HG03354 (cell line): ENCODE measurements around the gene DAPK1.

Experiments used
- ATAC-seq: cut with Tn5 transposase; IDR thresholded peaks from one replicate; pipeline ENCODE4 v1.9.1; 2021; ENCODE audit warnings: mild to moderate bottlenecking; ENCODE audit not compliant: unreplicated experiment, poor library complexity, severe bottlenecking

Gene DAPK1

DNA sequence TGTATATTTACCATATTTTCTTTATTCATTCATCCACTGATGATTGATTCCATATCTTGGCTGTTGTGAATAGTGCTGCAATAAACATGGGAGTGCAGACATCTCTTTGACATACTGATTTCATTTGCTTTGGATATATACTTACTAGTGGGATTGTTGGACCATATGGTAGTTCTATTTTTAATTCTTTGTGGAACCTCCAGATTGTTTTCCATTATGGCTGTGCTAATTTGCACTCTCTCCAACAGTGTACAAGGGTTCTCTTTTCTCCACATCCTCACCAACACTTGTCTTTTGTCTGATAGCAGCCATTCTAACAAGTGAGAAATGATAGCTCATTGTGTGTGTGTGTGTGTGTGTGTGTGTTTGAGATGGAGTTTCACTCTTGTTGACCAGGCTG, 86.7 kb downstream of the DAPK1 start:
- ATAC-seq: no peak

DNA sequence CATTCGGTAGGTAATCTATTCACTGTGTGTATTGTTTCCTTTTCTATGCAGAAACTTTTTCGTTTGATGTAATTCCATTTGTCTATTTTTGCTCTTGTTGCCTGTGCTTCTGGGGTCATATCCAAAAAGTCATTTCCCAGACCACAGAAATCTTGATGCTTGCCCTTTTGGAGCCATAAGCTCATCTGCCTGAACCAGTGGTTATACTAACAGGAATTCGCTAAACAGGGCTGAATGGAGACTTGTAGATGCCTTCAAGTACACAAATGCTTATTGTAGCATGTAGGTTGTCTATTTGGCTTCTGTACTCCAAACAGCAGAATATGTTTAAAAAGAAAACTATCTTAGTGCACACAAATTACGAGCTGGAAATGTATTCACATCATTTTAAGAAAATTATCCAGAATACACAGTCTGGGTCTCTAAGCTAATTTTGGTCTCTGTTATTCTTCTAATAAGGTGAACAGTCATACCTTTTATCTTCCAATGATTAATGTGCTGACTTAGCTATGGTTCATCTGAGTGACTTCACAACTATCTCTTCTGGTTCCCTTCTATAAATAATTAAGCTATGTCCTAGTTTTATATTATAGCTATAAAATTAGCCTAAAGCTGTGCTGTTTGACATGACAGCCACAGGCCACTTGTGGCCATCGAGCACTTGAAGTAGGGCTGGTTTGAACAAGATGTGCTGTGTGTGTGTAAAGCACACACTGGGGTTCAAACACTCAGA, 87.6 kb downstream of the DAPK1 start:
- no peak for ATAC-seq

DNA sequence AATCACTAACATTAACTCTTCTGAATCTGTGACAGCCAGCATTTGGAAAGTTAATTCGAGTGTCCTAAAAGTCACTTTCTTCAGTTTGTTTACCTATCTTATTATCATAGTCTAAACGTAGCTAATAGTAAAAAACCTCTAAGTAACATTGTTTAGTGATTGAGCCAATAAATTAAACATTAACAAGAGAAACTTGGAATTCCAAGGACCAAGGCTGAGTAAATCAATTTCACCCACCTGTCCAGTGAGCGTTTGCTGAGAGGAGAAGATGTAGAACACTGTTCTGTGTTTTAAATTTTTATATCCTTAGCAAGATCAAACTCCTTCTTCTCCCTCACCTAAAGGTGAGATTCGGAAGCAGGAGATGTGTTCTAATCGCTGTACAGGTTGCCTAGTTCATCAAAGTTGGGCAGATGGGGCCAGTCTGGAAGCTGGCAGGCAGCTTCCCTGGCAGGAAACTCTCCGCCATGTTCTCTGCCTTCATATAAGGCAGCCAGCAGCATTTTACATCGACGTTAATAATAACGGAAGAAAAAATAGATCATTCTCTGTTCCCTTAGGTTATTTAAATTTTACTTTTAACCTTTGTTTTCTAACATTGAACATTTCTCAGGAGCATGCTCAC, 89.2 kb downstream of the DAPK1 start:
- no peak for ATAC-seq

DNA sequence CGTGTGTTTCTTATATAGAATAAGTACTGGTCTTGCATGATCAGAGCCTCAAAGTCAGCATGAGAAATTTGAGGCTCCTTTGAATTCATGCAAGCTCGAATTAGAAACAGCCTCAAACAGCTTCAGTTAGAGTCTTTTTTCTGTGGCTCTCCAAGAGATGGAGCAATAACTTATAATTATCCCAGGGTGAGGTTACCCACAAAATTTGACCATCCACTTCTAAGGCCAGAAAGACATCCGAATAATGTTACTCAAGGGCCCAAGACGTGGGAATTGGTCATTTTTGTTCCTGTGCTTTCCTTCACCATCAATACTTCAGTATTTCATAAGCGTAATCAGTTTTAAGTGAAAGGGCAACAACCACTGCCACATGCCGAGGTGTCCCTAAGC, 89.7 kb downstream of the DAPK1 start:
- no peak for ATAC-seq

DNA sequence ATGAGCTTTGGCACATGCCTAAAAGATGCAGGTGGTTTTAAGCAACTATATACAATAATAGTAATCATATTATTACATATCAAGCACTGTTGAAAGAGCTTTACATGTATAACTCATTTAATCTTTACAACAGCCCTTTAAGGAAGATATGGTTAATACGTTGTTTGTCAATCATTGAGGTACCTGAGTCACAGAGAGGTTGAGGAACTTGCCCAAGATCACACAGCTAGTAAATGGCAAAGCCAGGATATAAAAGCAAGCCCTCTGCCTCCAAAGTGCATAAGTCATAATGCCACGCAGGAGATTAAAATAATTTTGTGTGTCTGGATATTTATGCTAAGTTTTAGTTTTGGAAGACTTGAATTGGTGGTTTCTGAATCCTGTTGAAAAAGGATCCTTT, 90.2 kb downstream of the DAPK1 start:
- no peak for ATAC-seq

DNA sequence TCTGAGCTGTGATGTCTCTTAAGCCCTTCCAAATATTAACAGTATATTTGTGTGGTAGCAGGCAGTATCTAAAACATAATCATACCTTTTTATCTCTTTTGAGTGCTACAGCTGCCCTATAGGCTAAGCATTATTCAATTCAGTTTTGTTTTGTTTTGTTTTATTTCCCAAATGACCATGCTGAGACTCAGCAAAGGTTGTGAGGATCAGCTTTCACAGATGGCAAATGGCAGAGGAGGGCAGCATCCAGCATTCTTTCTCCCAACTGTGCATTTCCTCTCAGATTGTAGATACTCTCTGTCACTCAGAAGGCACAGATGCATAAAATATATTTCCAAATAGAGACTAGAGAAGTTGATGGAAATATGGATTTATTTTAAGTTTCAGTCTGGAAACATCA, 90.7 kb downstream of the DAPK1 start:
- no peak for ATAC-seq

DNA sequence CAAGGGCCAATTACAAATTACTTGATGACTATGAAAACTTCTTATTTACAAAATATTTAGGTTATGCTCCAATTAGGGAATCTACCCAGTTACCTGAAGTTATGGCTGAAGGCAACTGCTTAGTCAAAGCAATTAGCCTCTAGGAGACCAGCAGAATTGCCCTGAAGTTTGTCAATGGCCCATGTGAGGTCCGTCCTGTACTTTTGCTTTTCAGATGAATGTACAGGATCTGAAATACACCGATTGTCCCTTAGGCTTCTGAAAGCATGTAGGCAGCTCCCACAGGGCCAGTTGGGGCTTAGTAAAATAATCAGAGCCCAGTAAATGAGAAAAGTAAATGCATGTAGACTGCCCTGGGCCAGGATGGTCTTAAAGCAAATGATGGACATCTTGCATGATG, 93.3 kb downstream of the DAPK1 start:
- ATAC-seq: no peak

DNA sequence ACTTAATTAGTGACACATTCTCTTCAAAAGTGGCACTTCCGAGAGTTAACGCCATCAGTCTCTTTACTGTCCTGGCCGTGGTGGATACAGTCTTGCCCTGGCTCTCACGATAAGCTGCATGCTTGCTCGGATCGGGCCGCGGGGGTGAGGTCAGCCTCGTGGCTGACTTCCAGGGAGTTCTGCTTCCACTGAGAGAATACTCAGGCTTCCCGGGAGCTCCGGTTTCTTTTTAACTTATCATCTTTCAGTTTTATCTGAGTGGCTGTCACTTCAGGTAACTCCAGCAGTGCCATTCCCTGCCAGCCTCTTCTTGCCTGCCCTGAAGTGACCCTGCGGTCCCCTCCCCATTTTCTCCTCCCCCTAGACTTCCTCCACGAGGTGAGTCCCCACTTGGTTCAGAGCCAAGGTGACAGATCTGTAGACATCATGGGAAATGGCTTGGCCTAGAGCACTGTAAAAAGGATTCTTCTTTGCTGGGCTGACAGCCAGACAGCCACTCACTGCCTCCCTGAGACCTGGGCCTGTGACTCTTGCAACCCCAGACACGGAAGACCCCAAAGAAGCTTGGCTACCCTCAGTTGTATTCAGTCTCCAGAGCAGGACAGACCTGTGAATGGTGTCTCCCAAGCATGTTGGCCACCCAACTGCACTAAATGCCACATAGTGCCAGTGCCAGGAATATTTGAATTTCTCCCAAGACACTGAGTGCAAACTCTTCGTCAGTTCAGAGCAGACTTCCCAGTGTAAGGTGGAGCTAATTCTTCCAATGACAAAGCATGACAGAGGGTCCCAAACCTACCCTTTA, 95.1 kb downstream of the DAPK1 start:
- no peak for ATAC-seq

DNA sequence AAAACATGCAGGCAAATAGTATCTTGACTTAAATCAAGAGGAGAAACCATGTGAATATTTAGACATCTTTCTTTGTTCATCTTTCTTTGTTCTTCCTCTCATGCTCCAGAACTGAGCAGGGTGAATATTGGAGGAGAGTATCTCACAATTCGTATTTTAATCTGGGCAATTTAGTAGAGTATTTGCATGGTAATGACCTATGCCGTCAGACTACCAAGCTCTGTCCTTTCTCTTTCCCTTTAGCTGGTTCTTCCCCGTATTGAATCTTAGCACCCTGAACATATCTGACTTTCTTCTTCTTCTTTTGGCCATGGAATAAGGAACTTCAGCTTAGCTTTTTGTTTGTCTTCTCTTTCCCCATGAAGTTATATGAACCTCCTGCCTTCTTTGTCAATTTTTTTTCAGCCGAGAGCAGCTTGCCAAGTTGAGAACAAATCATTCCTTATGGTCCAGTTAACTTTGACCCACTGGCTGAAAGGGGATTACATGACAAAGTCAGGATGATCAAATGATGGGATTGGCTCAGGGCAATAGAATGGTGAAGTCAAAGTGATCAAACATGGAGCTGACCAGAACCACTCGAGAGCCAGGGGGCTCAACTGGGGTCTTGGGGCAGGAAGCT, 95.8 kb downstream of the DAPK1 start:
- no peak for ATAC-seq

DNA sequence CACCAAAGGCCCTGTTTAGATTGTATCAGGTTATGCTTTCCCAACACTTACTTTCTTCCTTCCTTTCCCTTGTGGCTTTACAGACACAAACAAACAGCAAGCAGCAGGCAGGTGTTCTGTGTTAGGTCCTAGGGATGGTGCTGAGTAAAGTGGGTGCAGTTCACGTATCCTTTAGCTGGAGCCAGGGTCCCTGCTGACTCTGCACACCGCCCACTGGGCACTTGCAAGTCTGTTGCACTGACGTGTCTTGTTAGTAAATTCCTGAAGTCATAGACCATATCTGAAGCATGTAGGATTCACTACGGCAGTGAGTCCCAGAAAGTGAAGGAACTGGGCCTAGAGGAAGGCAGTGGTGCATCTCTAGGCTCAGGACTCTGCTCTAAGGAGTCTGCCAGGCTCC, 96.5 kb downstream of the DAPK1 start:
- ATAC-seq: no peak

DNA sequence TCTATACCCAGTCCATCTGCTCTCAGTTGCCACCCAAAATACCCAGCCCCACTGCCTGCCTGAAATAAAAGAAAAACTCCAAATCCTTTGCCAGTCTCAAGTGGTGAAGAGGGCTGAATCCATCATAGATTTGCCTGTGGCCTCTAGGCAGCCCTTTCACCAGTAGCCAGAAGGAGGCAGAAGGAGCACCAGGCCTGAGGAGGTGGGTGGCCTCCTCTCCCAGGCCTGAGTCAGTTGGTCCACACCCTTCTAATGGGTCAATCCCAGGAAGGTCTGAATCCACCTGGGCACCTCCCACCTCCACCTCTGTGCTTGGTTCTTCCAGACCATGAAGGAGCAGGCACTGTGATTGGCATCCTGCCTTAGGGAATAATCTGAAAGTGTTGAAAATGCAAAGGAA, 97.0 kb downstream of the DAPK1 start:
- ATAC-seq: no peak

DNA sequence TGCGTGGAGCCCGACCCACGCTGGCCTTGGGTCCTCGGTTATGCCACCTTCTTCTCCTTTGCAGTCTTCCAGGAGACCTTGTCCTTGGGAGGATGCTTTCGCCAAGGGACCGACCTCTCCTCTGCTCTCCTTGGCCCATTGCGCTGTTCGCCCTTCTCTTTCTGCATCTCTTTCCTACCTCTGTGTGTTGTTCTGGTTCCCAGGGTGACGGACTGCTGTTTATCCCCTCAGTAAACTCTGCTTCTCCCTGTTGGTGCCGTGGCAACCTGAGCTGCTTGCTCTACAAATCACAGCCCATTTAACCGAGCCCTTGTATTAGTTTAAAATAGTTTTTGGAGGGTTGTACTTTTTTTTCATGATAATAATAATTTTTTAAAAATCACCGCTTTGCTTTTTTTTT, 97.9 kb downstream of the DAPK1 start:
- ATAC-seq: no peak

DNA sequence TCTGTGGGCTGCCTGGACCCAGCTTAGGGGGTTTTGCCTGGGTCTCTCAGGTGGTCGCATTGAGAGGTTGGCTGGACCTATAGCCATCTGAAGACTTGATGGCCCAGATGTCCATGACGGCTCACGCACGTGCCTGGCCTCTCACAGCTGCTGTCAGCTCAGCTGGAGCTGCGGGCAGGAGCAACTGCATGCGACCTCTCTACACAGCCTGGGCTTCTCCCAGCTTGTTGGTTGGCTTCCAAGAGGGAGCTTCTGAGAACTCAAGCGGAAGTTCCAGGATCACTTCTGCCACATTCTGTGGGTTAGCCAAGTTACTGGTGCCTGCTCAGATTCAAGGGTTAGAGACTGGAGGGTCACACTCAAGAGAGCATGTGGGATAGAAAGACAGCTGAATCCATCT, 99.2 kb downstream of the DAPK1 start:
- ATAC-seq: no peak

DNA sequence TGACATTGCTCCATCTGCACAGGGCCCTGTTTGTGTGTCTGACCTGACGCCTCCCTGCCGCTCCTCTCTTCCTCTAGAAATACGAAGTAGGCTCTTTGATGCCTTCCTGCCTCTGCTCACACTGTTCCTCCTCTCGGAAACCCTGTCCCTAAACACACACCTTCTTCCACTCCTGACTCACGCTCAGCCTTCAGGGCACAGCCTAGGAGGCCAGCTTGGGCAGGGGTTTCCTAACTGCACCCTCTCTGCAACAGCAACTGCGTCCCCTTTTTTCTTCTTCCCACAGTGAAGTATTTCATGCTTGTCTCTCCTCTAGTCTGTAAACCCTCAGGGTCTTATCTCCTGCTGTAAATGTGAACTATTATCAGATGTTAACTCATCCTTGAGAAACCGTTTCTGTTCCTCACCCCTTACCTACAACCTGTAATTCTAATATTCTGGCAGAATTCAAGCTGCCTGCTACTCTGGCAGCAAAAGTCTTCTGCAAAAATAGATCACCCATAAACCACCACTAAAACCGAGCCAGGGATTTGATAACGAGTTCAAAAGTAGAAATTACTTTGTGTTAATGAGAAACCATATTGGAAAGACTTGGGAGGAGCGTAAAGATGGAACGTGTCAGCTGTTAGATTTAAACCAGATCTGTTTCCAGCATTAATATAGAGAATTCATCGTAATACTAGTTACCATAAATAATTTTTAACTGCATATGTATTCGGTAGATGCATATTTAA, 100.2 kb downstream of the DAPK1 start:
- ATAC-seq: no peak

DNA sequence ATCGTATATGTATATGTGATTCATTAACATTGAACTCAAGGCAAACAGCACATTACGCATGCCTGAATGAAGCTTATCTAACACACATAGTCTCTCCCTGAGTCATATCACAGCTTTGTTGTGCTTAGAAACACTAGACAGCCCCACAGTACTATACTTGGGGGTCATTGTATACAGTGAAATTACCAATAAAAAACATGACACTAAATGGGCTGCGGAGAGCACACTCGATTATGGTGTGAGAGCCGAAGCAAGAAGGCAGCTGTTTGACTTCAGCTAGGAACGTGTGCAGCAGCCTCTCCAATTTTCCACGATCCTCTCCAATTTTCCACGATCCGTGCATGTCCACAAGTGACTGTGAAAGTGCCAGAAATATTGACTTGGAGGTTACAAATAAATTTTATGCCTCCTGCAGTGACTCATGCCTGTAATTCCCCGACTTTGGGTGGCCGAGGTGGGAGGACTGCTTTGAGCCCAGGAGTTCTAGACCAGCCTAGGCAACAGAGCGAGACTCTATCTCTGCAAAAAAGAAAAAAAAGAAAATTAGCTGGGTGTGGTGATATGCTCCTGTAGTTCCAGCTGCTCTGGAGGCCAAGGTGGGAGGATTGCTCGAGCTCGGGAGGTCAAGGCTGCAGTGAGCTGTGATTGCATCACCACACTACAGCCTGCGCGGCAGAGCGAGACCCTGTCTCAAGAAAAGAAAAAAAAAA, 102.4 kb downstream of the DAPK1 start:
- ATAC-seq: no peak

DNA sequence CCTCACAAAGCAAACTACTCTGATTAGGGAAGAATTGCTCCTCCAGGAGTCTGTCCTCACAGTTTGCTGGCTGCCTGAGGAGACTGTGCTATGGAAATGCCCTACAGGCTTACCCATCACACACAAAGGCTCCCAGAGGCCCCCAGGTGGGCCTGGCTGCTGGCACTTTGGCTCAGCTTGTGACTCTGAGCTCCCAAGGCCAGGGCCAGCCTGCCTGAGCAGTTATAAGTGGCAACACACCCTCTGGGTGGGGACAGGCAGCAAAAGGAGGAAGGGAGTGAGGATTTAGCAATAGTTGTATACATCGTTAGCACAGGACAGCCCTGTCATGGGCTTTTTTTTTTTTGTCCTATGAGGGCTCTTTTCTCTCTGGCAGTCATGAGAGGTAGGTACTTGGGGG, 103.5 kb downstream of the DAPK1 start:
- ATAC-seq: no peak

DNA sequence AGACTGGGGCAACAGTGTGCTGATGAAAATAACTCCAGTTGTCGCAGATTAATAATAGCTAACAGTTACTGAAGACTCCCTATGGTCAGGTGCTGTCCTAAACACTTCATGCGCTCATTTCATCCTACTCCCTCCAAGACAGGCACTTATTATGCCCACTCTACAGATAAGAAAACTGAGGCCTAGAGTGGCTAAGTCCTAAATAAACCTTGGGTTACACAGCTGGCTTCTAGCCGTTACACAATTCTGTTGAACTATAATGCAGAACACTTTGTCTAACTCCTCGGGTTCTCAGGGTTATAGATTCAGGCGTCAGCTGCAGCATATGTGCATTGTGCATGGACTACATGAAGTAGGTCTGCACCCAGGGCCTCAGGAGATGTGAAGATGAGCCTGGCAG, 103.9 kb downstream of the DAPK1 start:
- no peak for ATAC-seq

DNA sequence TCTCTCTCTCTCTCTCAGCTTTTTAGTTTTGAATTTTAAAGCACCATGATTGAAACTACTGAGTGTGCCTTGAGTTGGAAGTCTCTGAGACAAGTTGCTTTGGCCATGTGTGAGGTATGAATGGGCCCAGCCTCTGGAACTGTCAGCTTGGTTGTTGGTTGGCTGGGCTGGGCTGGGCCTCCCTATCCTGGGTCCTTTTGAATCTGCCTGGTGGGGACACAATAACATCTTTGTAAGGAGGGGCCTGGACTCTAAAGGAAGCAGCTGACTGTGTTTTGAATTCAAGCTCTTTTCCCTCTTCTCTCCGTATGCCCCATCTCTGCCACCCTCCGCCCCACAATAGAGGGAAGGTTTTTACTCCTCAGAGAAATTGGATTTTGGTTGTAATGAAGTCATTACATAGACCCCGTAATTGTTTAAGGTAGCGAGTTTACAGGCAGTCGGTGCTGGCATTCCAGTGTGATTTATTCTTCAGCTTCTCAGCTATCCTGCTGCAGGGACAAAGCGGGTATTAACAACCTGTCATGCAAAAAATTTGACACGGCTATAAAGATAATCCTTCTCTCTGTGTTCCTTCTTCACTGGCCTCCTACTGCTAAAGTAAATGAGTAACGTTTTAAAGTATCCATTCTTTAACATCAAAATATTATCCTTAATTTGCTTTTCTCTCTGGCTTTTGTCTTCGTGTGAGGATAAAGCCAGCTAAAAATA, 105.4 kb downstream of the DAPK1 start:
- ATAC-seq: no peak
